Karpas-422 (cell line): ENCODE data around the gene DDX42. TPM values are rescaled to one million over a fixed set of nuclear protein-coding genes. Genes with fewer than 3 reads are reported as not detected.

Experiments
- DNase-seq: peaks from one replicate; pipeline ENCODE4 v3.0.0-alpha.2; 2015
- H2AFZ ChIP-seq: fragments of 200-600 bp; sonication (generic); 2 replicates; pipeline ENCODE4 v1.6.1; 2014; ENCODE audit warnings: antibody characterized with exemption, low read length, mixed read lengths
- H3K27ac ChIP-seq: fragments of 200-600 bp; sonication (generic); 2 replicates; pipeline ENCODE4 v1.5.1; 2014; ENCODE audit warnings: mild to moderate bottlenecking, low read length, moderate library complexity
- H3K27me3 ChIP-seq: fragments of 200-600 bp; sonication (generic); 2 replicates; pipeline ENCODE4 v1.6.1; 2014; ENCODE audit warnings: low read length, mixed read lengths
- H3K36me3 ChIP-seq: fragments of 200-600 bp; sonication (generic); 2 replicates; pipeline ENCODE4 v1.6.1; 2014; ENCODE audit warnings: low read length, mixed read lengths; ENCODE audit not compliant: insufficient read depth
- H3K4me1 ChIP-seq: fragments of 200-600 bp; sonication (generic); 2 replicates; pipeline ENCODE4 v1.6.1; 2014; ENCODE audit warnings: mild to moderate bottlenecking, low read length, mixed read lengths
- H3K4me2 ChIP-seq: fragments of 200-600 bp; sonication (generic); 2 replicates; pipeline ENCODE4 v1.6.1; 2014; ENCODE audit warnings: low read length, low read depth, mild to moderate bottlenecking; ENCODE audit not compliant: poor library complexity, severe bottlenecking
- H3K4me3 ChIP-seq: fragments of 200-600 bp; sonication (generic); 2 replicates; pipeline ENCODE4 v1.5.1; 2014; ENCODE audit warnings: mild to moderate bottlenecking, antibody characterized with exemption, low read length, mixed read lengths
- H3K79me2 ChIP-seq: fragments of 200-600 bp; sonication (generic); 2 replicates; pipeline ENCODE4 v1.6.1; 2014; ENCODE audit warnings: mild to moderate bottlenecking, low read length, mixed read lengths
- H3K9ac ChIP-seq: fragments of 200-600 bp; sonication (generic); 2 replicates; pipeline ENCODE4 v1.6.0; 2014; ENCODE audit warnings: low read length
- H3K9me2 ChIP-seq: fragments of 200-600 bp; sonication (generic), shearing (Covaris generic); replicated peaks from 2 replicates; pipeline ENCODE4 v1.6.0; 2014; ENCODE audit warnings: mild to moderate bottlenecking, low read length, moderate library complexity; ENCODE audit not compliant: insufficient read depth
- H3K9me3 ChIP-seq: fragments of 300-700, 200-600 bp; sonication (generic); 2 replicates; pipeline ENCODE4 v1.6.1; 2014; ENCODE audit warnings: low read length, mixed read lengths
- H4K20me1 ChIP-seq: fragments of 200-600 bp; sonication (generic); 2 replicates; pipeline ENCODE4 v1.6.1; 2014; ENCODE audit warnings: mild to moderate bottlenecking, antibody characterized with exemption, low read length, low read depth; ENCODE audit not compliant: insufficient read depth
- total RNA-seq: library from RNA; depleted of rRNA; stranded (reverse); fragments of >200 nt; shearing (Covaris generic); gene quantifications from 2 replicates; pipeline ENCODE4 v1.2.3, GENCODE V29; 2014; ENCODE audit warnings: low replicate concordance

The DDX42 gene
- total RNA-seq, 1 experiment from 2014 or later: 76.5 TPM

GRCh38 chr17:63805591-63805990 lies 31.6 kb downstream of the DDX42 start:
- H3K9me2 ChIP-seq: no peaks in the 10 kb centered on the region
- peaks cover 21% of the 10 kb centered on the region for H3K79me2 ChIP-seq
- DNase-seq: no peak
- no peaks in the 10 kb centered on the region for H3K27me3 ChIP-seq
- H3K27ac ChIP-seq: no peak overlapping the region
- no peak overlapping the region for H3K9ac ChIP-seq
- no peaks in the 10 kb centered on the region for H3K9me3 ChIP-seq
- peaks cover 76% of the 10 kb centered on the region for H3K36me3 ChIP-seq
- H3K4me1 ChIP-seq: no peaks in the 10 kb centered on the region
- no peak overlapping the region for H3K4me3 ChIP-seq
- no peak overlapping the region for H2AFZ ChIP-seq
- peaks cover 4% of the 10 kb centered on the region; the same call in 1 of the 2 replicates for H4K20me1 ChIP-seq
- no peak overlapping the region for H3K4me2 ChIP-seq

GRCh38 chr17:63809970-63810369 lies 36.0 kb downstream of the DDX42 start:
- Histone ChIP-seq H3K9me3 (no peaks in the 10 kb centered on the region), H3K9me2 (no peaks in the 10 kb centered on the region), H3K9ac (no peak overlapping the region), H3K4me1 (no peaks in the 10 kb centered on the region), H3K4me2 (no peak overlapping the region), H3K79me2 (peaks cover 7% of the 10 kb centered on the region), H3K27ac (no peak overlapping the region), H3K4me3 (no peak overlapping the region), H4K20me1 (peaks cover 4% of the 10 kb centered on the region; the same call in 1 of the 2 replicates), H3K36me3 (peaks cover 82% of the 10 kb centered on the region), H3K27me3 (no peaks in the 10 kb centered on the region), H2AFZ (no peak overlapping the region)
- no peak for DNase-seq

GRCh38 chr17:63816123-63816522 lies 42.2 kb downstream of the DDX42 start:
- no peak for DNase-seq
- H3K27ac ChIP-seq: no peak overlapping the region
- H3K9me3 ChIP-seq: no peaks in the 10 kb centered on the region
- H4K20me1 ChIP-seq: no peaks in the 10 kb centered on the region
- no peaks in the 10 kb centered on the region for H3K4me1 ChIP-seq
- H3K9me2 ChIP-seq: no peaks in the 10 kb centered on the region
- H2AFZ ChIP-seq: no peak overlapping the region
- no peak overlapping the region for H3K4me3 ChIP-seq
- no peaks in the 10 kb centered on the region for H3K27me3 ChIP-seq
- no peak overlapping the region for H3K9ac ChIP-seq
- H3K79me2 ChIP-seq: peaks cover 34% of the 10 kb centered on the region
- H3K4me2 ChIP-seq: no peak overlapping the region
- H3K36me3 ChIP-seq: peaks cover 82% of the 10 kb centered on the region; the same call in 1 of the 2 replicates

GRCh38 chr17:63816669-63817068 lies 42.7 kb downstream of the DDX42 start:
- H3K4me2 ChIP-seq: no peak overlapping the region
- no peak for DNase-seq
- no peak overlapping the region for H3K4me3 ChIP-seq
- no peaks in the 10 kb centered on the region for H3K4me1 ChIP-seq
- peaks cover 34% of the 10 kb centered on the region for H3K79me2 ChIP-seq
- no peaks in the 10 kb centered on the region for H3K27me3 ChIP-seq
- no peaks in the 10 kb centered on the region for H3K9me2 ChIP-seq
- H4K20me1 ChIP-seq: peaks cover 2% of the 10 kb centered on the region; the same call in 1 of the 2 replicates
- no peak overlapping the region for H2AFZ ChIP-seq
- H3K9ac ChIP-seq: no peak overlapping the region
- H3K36me3 ChIP-seq: peaks cover 80% of the 10 kb centered on the region; the same call in 1 of the 2 replicates
- no peak overlapping the region for H3K27ac ChIP-seq
- no peaks in the 10 kb centered on the region for H3K9me3 ChIP-seq

- DNase-seq: no peak
- Histone ChIP-seq H3K27ac (no peak overlapping the region), H3K36me3 (peaks cover 83% of the 10 kb centered on the region; the same call in 1 of the 2 replicates), H3K27me3 (no peaks in the 10 kb centered on the region), H3K4me2 (no peak overlapping the region), H2AFZ (no peak overlapping the region), H3K9me2 (no peaks in the 10 kb centered on the region), H3K4me3 (no peak overlapping the region), H3K9ac (no peak overlapping the region), H3K9me3 (no peaks in the 10 kb centered on the region), H3K4me1 (no peaks in the 10 kb centered on the region), H4K20me1 (peaks cover 14% of the 10 kb centered on the region), H3K79me2 (peaks cover 40% of the 10 kb centered on the region)
Observed at GRCh38 chr17:63817736-63818385, 43.9 kb downstream of the DDX42 start.

GRCh38 chr17:63819131-63819530 lies 45.2 kb downstream of the DDX42 start:
- H3K79me2 ChIP-seq: peaks cover 40% of the 10 kb centered on the region
- H3K4me1 ChIP-seq: no peaks in the 10 kb centered on the region
- no peaks in the 10 kb centered on the region for H3K27me3 ChIP-seq
- no peak overlapping the region for H3K27ac ChIP-seq
- no peak overlapping the region for H3K4me2 ChIP-seq
- no peak overlapping the region for H2AFZ ChIP-seq
- no peaks in the 10 kb centered on the region for H3K9me2 ChIP-seq
- no peaks in the 10 kb centered on the region for H3K9me3 ChIP-seq
- no peak overlapping the region for H3K4me3 ChIP-seq
- no peak for DNase-seq
- no peak overlapping the region for H3K9ac ChIP-seq
- H3K36me3 ChIP-seq: peaks cover 78% of the 10 kb centered on the region; the same call in 1 of the 2 replicates
- H4K20me1 ChIP-seq: peaks cover 15% of the 10 kb centered on the region

- peaks cover 15% of the 10 kb centered on the region for H4K20me1 ChIP-seq
Observed at GRCh38 chr17:63819585-63820537, 45.9 kb downstream of the DDX42 start.

GRCh38 chr17:63820963-63821561 lies 47.1 kb downstream of the DDX42 start:
- H3K9me2 ChIP-seq: no peaks in the 10 kb centered on the region
- no peak overlapping the region for H3K4me2 ChIP-seq
- peaks cover 22% of the 10 kb centered on the region for H4K20me1 ChIP-seq
- H2AFZ ChIP-seq: no peak overlapping the region
- no peaks in the 10 kb centered on the region for H3K27me3 ChIP-seq
- peaks cover 78% of the 10 kb centered on the region; the same call in 1 of the 2 replicates for H3K36me3 ChIP-seq
- H3K4me1 ChIP-seq: peaks cover 12% of the 10 kb centered on the region
- H3K79me2 ChIP-seq: peaks cover 52% of the 10 kb centered on the region
- no peak for DNase-seq
- no peak overlapping the region for H3K27ac ChIP-seq
- H3K9ac ChIP-seq: no peak overlapping the region
- H3K9me3 ChIP-seq: no peaks in the 10 kb centered on the region
- no peak overlapping the region for H3K4me3 ChIP-seq

More at GRCh38 chr17:63819585-63820537, 45.9 kb downstream of the DDX42 start:
- Histone ChIP-seq H3K36me3 (peaks cover 80% of the 10 kb centered on the region; the same call in 1 of the 2 replicates), H3K79me2 (peaks cover 44% of the 10 kb centered on the region), H3K9me2 (no peaks in the 10 kb centered on the region), H3K4me2 (no peak overlapping the region), H3K4me1 (no peaks in the 10 kb centered on the region), H3K4me3 (no peak overlapping the region), H3K27ac (no peak overlapping the region), H2AFZ (no peak overlapping the region), H3K9me3 (no peaks in the 10 kb centered on the region), H3K27me3 (no peaks in the 10 kb centered on the region), H3K9ac (no peak overlapping the region)
- DNase-seq: no peak
